K562 treated with DMSO at 1 percent for 24 hours (cell line): ENCODE measurements around the gene TRIM52. TPM values are rescaled to one million over a fixed set of nuclear protein-coding genes. Genes with fewer than 3 reads are reported as not detected.

Experiments
- total RNA-seq: library from RNA; unstranded; fragments of 300-600 nt; gene quantifications from 2 replicates; pipeline ENCODE4 v1.2.3, GENCODE V29; 2022; ENCODE audit warnings: low read depth; ENCODE audit not compliant: insufficient read depth

Gene TRIM52
- total RNA-seq: 8.1 and 11.5 TPM in 2 replicates

DNA sequence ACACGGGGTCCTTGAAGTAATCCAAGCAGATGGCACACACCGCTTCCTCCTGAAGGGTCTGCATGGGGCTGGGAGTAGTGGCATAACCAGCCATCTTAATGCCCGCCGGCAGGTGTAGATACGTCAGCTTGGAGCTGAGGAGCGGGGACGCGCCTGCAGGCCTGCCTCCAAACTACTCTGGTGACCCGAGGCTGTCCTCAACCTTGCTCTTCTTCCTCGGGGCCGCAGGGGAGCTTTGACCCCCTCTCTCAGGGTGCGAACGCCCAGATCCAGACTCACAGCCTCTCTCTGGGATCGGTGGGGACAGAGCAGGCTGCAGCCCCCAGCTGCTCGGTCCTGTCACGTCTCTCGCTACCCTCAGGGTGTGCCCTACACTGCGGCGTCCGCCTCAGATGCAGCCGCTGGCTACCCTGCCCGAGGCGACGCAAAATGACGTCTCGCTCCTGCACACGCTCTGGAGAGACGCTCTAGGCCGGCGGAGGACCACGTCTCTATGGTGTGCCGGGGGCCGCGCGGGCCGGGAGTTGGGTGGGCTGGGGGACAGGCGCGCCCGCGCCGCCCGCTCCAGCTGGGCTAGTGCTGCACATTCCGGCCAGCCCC is at the start of gene TRIM52:
Gene TRIM52, minus strand, starts transcription at position 424 of the 600 bp plus-strand sequence. Its CDS starts 330 bp downstream, at position 94.

DNA sequence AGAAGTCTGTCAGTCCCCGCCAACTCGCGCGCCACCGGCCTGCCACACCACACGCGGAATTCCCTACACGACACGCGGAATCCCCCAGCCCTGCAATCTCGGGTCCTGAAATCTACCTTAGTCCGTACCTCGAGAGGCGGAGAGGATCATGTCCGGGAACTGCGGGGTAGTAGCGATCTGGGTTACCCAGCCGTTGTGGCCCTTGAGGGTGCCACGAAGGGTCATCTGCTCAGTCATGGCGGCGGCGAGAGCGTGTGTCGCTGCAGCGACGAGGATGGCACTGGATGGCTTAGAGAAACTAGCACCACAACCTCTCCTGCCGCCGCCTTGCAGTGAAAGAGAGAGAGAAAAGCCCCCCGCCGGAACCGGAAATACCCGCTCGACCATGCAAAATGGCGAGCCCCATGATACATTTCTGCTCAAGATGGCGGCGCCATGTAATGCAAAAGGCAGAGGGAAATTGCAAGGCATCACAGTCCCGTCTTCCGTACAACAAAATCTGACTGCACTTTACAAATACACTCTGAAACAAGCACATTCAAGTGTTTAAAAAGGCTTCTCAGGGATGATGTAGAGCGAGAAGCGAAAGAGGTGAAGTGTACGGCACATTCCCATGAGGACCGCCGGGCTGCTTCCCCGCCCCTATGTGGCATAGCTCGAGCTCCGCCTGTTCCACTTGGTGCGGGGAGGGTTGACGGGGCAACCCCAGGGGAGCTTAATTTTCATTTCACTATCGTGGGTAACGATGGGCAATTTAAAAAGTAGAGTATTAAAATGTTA is 17.2 kb downstream of the TRIM52 start, which contains the start of gene RACK1:
Gene RACK1, minus strand, starts transcription at position 343 of the 780 bp plus-strand sequence. Its CDS starts 106 bp downstream, at position 237.

DNA sequence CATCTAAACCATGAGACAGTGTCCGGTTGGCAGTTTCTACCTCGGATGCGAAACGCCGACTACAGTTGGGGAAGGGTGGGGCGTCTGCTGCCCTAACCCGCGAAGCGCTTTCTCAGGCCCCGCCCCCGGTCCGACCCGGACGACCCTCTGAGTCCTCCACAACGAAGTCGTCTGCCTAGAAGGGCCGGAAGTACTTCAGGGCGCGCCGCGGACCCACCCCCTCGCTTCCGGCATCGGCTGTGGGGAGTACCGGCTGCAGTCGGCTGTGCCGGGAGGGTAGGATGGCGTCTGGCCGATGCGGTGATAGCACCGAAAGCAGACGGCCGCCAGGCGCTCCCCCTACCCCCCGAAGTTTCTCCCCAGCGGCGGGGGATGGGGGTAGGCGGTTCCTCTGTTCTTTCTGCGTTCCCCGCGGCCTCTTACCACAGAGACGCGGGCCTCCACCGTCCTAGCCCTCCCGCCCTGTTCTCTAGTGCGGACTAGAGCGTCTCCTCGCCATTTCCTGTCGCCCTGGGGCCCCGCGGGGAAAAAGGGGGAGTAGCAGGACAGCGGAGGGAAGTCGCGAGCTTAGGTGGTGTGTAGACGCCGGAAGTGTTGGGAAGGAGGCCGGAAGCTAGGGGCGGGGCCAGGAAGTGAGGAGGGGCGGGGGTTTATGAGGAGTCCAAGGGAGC is 37.8 kb downstream of the TRIM52 start, which contains the start of gene TRIM41:
Gene TRIM41, plus strand, starts transcription at position 224 of the 671 bp plus-strand sequence. CDS start 719 bp downstream, outside the sequence.

Other genes with a start within 250 kb of the TRIM52 start
- 29.3 and 31.3 TPM in 2 replicates for gene BTNL9, start 220.9 kb downstream of the TRIM52 start, total RNA-seq
- gene OR2V1, start 130.0 kb downstream of the TRIM52 start, total RNA-seq: not detected in 2 replicates
- gene OR2V2, start 113.6 kb downstream of the TRIM52 start, total RNA-seq: not detected in 2 replicates
- 8.8 and 9.6 TPM in 2 replicates for gene TRIM7, start 55.9 kb downstream of the TRIM52 start, total RNA-seq
- 26.8 and 33.9 TPM in 2 replicates for gene TRIM41, start 37.9 kb downstream of the TRIM52 start, total RNA-seq
- gene RACK1, start 17.2 kb downstream of the TRIM52 start, total RNA-seq: 6,655 and 7,390 TPM in 2 replicates
- not detected in 2 replicates for gene OR4F3, start 106.1 kb upstream of the TRIM52 start, total RNA-seq